Measurements from ENCODE around the gene NEDD4L.

DNA sequence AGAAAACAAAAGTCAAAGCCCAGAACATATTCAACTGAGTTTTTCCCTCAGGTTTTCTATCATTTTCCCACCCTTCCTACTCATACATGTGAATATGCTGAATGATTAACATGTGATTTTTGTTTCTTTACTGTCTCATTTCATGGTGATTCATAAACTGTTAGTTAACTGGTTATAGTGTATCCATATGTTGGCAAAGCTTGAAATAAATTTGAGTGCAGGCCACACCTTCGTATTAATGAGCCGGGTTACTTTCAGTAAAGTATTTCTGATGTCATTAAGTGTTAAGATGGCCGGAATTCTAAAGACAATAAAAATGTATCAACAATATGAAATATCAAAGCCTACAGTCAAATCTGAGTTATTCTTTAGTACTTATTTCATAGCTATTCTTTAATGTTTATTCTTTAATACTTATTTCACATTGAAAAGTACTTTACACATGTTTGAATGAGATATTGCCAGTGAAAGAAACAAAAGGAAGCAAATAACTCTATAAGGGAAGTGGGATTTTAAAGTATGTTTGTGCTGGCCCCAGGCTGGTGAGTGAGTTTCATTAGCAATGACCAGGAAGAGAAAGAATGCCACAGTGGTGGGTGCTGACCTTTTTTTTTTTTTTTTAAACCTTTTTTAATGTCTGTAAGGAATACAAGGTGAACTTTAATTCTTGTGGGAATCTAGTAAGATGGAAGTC is 178.6 kb downstream of the NEDD4L start:
- TF ChIP-seq, protein P1, sequence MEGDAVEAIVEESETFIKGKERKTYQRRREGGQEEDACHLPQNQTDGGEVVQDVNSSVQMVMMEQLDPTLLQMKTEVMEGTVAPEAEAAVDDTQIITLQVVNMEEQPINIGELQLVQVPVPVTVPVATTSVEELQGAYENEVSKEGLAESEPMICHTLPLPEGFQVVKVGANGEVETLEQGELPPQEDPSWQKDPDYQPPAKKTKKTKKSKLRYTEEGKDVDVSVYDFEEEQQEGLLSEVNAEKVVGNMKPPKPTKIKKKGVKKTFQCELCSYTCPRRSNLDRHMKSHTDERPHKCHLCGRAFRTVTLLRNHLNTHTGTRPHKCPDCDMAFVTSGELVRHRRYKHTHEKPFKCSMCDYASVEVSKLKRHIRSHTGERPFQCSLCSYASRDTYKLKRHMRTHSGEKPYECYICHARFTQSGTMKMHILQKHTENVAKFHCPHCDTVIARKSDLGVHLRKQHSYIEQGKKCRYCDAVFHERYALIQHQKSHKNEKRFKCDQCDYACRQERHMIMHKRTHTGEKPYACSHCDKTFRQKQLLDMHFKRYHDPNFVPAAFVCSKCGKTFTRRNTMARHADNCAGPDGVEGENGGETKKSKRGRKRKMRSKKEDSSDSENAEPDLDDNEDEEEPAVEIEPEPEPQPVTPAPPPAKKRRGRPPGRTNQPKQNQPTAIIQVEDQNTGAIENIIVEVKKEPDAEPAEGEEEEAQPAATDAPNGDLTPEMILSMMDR (optimal IDR thresholded peaks at IDR 0.05 in 1 of 3, IDR thresholded peaks at IDR 0.05 in 1 of 3, conservative IDR thresholded peaks at IDR 0.05 in 1 of 3; ENCODE audit: extremely low read depth in 1 of 3, insufficient read depth in 2 of 3, low read length in 3 of 3) = no peak
- no peak for TF ChIP-seq EZH2 (IDR thresholded peaks at IDR 0.05; ENCODE audit: low read length)

Data from keratinocyte (primary cell).